Measurements from ENCODE around the gene CTDSP1.

Gene CTDSP1

GRCh38 chr2:218423584-218423983, 23.9 kb downstream of the CTDSP1 start:
- H3K27ac ChIP-seq = no peak overlapping the region
- intact Hi-C loops (cut with DNase I; ENCODE audit: low total_unique reads) = no loop called here
- H3K36me3 ChIP-seq = no peaks in the 10 kb centered on the region
- H3K9me3 ChIP-seq = no peaks in the 10 kb centered on the region
- TF ChIP-seq CTCF (IDR thresholded peaks at IDR 0.05) = no peak
- no peak overlapping the region for H3K4me3 ChIP-seq
- peaks cover 0 to 7% of the 10 kb centered on the region in 2 donors for H3K27me3 ChIP-seq
- no peak for DNase-seq
- H3K4me1 ChIP-seq = no peaks in the 10 kb centered on the region

GRCh38 chr2:218425531-218425930, 25.9 kb downstream of the CTDSP1 start:
- H3K4me3 ChIP-seq = no peak overlapping the region
- no peaks in the 10 kb centered on the region for H3K9me3 ChIP-seq
- no peaks in the 10 kb centered on the region for H3K4me1 ChIP-seq
- TF ChIP-seq CTCF (IDR thresholded peaks at IDR 0.05) = no peak
- DNase-seq = no peak
- no peaks in the 10 kb centered on the region for H3K36me3 ChIP-seq
- intact Hi-C loops (cut with DNase I; ENCODE audit: low total_unique reads) = no loop called here
- H3K27me3 ChIP-seq = peaks cover 0 to 4% of the 10 kb centered on the region in 2 donors
- H3K27ac ChIP-seq = no peak overlapping the region

- H3K9me3 ChIP-seq = no peaks in the 10 kb centered on the region
- no peaks in the 10 kb centered on the region for H3K4me1 ChIP-seq
- peaks cover 0 to 4% of the 10 kb centered on the region in 2 donors for H3K27me3 ChIP-seq
- H3K4me3 ChIP-seq = no peak overlapping the region
- DNase-seq = no peak
- intact Hi-C loops (cut with DNase I; ENCODE audit: low total_unique reads) = no loop called here
- H3K27ac ChIP-seq = no peak overlapping the region
- no peak for TF ChIP-seq CTCF (IDR thresholded peaks at IDR 0.05)
- H3K36me3 ChIP-seq = no peaks in the 10 kb centered on the region
Observed at GRCh38 chr2:218427741-218428140, 28.1 kb downstream of the CTDSP1 start.

GRCh38 chr2:218428846-218429558, 29.3 kb downstream of the CTDSP1 start:
- no peaks in the 10 kb centered on the region for H3K36me3 ChIP-seq
- peaks cover 0 to 4% of the 10 kb centered on the region in 2 donors for H3K27me3 ChIP-seq
- intact Hi-C loops (cut with DNase I; ENCODE audit: low total_unique reads) = no loop called here
- H3K4me3 ChIP-seq = no peak overlapping the region
- TF ChIP-seq CTCF (IDR thresholded peaks at IDR 0.05) = no peak
- peak in 1 of 2 donors; percentile 58 for DNase-seq
- no peak overlapping the region for H3K27ac ChIP-seq
- H3K4me1 ChIP-seq = no peaks in the 10 kb centered on the region
- no peaks in the 10 kb centered on the region for H3K9me3 ChIP-seq

- Histone ChIP-seq H3K36me3 (no peaks in the 10 kb centered on the region), H3K4me3 (no peak overlapping the region), H3K4me1 (no peaks in the 10 kb centered on the region), H3K9me3 (no peaks in the 10 kb centered on the region), H3K27ac (no peak overlapping the region), H3K27me3 (peaks cover 0 to 4% of the 10 kb centered on the region in 2 donors)
- TF ChIP-seq CTCF (IDR thresholded peaks at IDR 0.05) = no peak
- DNase-seq = peak in 1 of 2 donors; percentile 35
- intact Hi-C loops (cut with DNase I; ENCODE audit: low total_unique reads) = no loop called here
Observed at GRCh38 chr2:218429911-218430692, 30.4 kb downstream of the CTDSP1 start.

Measured in tibial artery (tissue), 4 donors.